ENCODE measurements around the gene AIFM2. TPM values are rescaled to one million over a fixed set of nuclear protein-coding genes. Genes with fewer than 3 reads are reported as not detected.

Gene AIFM2
- total and polyA plus RNA-seq, 2 of the 13 experiments (the other 11 are each of a cell fraction or from before 2014, with no cell fraction given) = 20.3 to 29.5 TPM

DNA sequence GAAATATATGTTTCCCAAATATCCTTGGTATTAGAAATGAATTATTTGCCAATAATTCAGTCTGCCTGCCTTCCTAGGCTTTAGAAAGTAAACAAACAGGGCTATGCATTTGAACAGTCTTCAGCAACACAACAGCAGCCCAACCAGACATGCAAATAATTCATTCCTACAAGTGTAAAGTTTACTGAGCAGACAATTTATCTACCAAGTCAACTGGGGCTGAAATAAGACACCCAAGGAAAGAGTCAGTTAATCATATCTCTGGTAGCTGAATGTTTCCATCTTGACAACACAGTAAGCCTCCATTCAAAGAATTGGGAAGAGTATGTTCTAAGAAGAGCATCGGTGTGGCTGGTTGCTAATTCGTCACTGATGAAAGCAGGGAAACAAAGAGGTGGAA lies 38.4 kb downstream of the AIFM2 start:
- POLR2A ChIA-PET = interaction anchor here (1.1 to 2.1 kb wide), 4 partner anchors 8 to 52 kb away, joined by 3 to 5 read pairs (median 4); partner anchors contain the start of gene TYSND1
- TSS peak; percentile 8 for BruUV-seq (replicated peaks)
- H3K79me2 ChIP-seq (ENCODE audit: insufficient read depth, low read length) = no peaks in the 10 kb centered on the region

DNA sequence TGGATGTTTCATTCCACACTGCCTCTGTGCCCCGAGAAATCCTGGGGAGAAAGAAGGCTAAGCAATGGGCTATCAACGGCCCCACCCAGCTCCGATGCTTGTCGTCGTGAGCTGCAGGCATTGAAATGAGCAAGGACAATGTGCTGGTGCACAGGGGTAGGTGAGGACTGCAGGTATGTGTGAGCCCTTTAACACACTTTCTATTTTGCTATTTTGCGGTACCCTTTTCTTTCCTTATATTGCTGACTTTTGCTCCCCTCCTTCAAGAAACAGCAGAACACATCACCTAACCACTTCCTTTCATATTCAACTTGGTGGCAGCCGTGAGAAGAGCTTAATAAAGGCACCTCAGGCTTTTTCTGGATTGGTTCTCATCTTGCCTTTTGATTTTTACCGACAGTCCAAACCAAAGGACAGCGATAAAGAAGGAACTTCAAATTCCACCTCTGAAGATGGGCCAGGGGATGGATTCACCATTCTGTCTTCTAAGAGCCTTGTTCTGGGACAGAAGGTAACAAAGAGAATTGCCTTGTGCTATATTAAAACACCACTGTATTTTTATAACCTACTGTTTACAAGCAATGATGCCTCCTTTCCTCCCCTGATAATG lies 39.2 kb downstream of the AIFM2 start:
- Histone ChIP-seq H3K9ac (ENCODE audit: insufficient read depth, low read depth, low read length) (no peak overlapping the region), H2AFZ (ENCODE audit: low read length) (no peak overlapping the region), H3K27me3 (ENCODE audit: control insufficient read depth in 1 of 2, insufficient read depth in 2 of 2, low read length in 2 of 2) (no peaks in the 10 kb centered on the region), H3K4me3 (replicated peaks in 1 of 3; ENCODE audit: insufficient read depth in 1 of 3, low read depth in 2 of 3, low read length in 3 of 3) (no peak overlapping the region), H3K79me2 (ENCODE audit: insufficient read depth, low read length) (no peaks in the 10 kb centered on the region), H3K9me3 (ENCODE audit: low read length) (no peaks in the 10 kb centered on the region), H3K36me3 (replicated peaks in 1 of 2; ENCODE audit: control insufficient read depth in 1 of 2, insufficient read depth in 2 of 2, low read length in 2 of 2) (peaks cover 6 to 48% of the 10 kb centered on the region in 2 experiments), H3K27ac (ENCODE audit: extremely low read length, insufficient read depth, low read length) (no peak overlapping the region), H3K4me2 (ENCODE audit: low read depth, low read length) (no peak overlapping the region), H3K4me1 (ENCODE audit: insufficient read depth, low read length) (peaks cover 72% of the 10 kb centered on the region), H4K20me1 (ENCODE audit: insufficient read depth, low read length) (no peaks in the 10 kb centered on the region)
- no peak for ATAC-seq
- ChIA-PET POLR2A (interaction anchor here (1.1 to 2.1 kb wide), 4 partner anchors 8 to 53 kb away, joined by 3 to 5 read pairs (median 4); partner anchors contain the start of gene TYSND1), CTCF (ENCODE audit: low intra/inter-chr PET ratio, low total read pairs) (no interaction called here)
- 92% methylated on average over 9 of the region's 9 CpGs for WGBS (ENCODE audit: low lambda C conversion rate)
- BruUV-seq (replicated peaks) = no TSS peak
- in situ Hi-C loops (cut with HindIII; ENCODE audit: extremely low pct_ligation_motif_present, low pct_unique_long_range_greater_than_20kb) (no loop called here), intact Hi-C loops (cut with micrococcal nuclease; ENCODE audit: unreplicated experiment) (no loop called here)
- TF ChIP-seq CENPT (CRISPR knock-in tag; IDR thresholded peaks at IDR 0.05; ENCODE audit: low read depth) (no peak), RORA (CRISPR knock-in tag; IDR thresholded peaks at IDR 0.05) (no peak), PITX1 (CRISPR knock-in tag; IDR thresholded peaks at IDR 0.05) (no peak), ESRRA (CRISPR knock-in tag; IDR thresholded peaks at IDR 0.05; ENCODE audit: low read depth) (no peak), FOXK2 (IDR thresholded peaks at IDR 0.05) (no peak), SOX5 (CRISPR knock-in tag; IDR thresholded peaks at IDR 0.05; ENCODE audit: borderline replicate concordance) (no peak), ZFP41 (CRISPR knock-in tag; IDR thresholded peaks at IDR 0.05; ENCODE audit: borderline replicate concordance) (no peak)
- TF ChIP-seq, protein P1, sequence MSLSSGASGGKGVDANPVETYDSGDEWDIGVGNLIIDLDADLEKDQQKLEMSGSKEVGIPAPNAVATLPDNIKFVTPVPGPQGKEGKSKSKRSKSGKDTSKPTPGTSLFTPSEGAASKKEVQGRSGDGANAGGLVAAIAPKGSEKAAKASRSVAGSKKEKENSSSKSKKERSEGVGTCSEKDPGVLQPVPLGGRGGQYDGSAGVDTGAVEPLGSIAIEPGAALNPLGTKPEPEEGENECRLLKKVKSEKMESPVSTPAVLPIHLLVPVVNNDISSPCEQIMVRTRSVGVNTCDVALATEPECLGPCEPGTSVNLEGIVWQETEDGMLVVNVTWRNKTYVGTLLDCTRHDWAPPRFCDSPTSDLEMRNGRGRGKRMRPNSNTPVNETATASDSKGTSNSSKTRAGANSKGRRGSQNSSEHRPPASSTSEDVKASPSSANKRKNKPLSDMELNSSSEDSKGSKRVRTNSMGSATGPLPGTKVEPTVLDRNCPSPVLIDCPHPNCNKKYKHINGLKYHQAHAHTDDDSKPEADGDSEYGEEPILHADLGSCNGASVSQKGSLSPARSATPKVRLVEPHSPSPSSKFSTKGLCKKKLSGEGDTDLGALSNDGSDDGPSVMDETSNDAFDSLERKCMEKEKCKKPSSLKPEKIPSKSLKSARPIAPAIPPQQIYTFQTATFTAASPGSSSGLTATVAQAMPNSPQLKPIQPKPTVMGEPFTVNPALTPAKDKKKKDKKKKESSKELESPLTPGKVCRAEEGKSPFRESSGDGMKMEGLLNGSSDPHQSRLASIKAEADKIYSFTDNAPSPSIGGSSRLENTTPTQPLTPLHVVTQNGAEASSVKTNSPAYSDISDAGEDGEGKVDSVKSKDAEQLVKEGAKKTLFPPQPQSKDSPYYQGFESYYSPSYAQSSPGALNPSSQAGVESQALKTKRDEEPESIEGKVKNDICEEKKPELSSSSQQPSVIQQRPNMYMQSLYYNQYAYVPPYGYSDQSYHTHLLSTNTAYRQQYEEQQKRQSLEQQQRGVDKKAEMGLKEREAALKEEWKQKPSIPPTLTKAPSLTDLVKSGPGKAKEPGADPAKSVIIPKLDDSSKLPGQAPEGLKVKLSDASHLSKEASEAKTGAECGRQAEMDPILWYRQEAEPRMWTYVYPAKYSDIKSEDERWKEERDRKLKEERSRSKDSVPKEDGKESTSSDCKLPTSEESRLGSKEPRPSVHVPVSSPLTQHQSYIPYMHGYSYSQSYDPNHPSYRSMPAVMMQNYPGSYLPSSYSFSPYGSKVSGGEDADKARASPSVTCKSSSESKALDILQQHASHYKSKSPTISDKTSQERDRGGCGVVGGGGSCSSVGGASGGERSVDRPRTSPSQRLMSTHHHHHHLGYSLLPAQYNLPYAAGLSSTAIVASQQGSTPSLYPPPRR (CRISPR knock-in tag; IDR thresholded peaks at IDR 0.05; ENCODE audit: borderline replicate concordance) = no peak
- DNase-seq (ENCODE audit: low spot score) = no peak
- FAIRE-seq = no peak

More for the DNA sequence above, 38.4 kb downstream of the AIFM2 start:
- Histone ChIP-seq H3K27ac (ENCODE audit: extremely low read length, insufficient read depth, low read length) (no peak overlapping the region), H3K4me3 (replicated peaks in 1 of 3; ENCODE audit: insufficient read depth in 1 of 3, low read depth in 2 of 3, low read length in 3 of 3) (no peak overlapping the region), H3K4me2 (ENCODE audit: low read depth, low read length) (no peak overlapping the region), H4K20me1 (ENCODE audit: insufficient read depth, low read length) (no peaks in the 10 kb centered on the region), H3K9ac (ENCODE audit: insufficient read depth, low read depth, low read length) (no peak overlapping the region), H3K9me3 (ENCODE audit: low read length) (no peaks in the 10 kb centered on the region), H3K36me3 (replicated peaks in 1 of 2; ENCODE audit: control insufficient read depth in 1 of 2, insufficient read depth in 2 of 2, low read length in 2 of 2) (peaks cover 6 to 56% of the 10 kb centered on the region in 2 experiments), H3K27me3 (ENCODE audit: control insufficient read depth in 1 of 2, insufficient read depth in 2 of 2, low read length in 2 of 2) (no peaks in the 10 kb centered on the region), H2AFZ (ENCODE audit: low read length) (no peak overlapping the region), H3K4me1 (ENCODE audit: insufficient read depth, low read length) (peaks cover 64% of the 10 kb centered on the region)
- 100% methylated on average over 2 of the region's 2 CpGs for WGBS (ENCODE audit: low lambda C conversion rate)
- intact Hi-C loops (cut with micrococcal nuclease; ENCODE audit: unreplicated experiment) (no loop called here), in situ Hi-C loops (cut with HindIII; ENCODE audit: extremely low pct_ligation_motif_present, low pct_unique_long_range_greater_than_20kb) (no loop called here)
- CTCF ChIA-PET (ENCODE audit: low intra/inter-chr PET ratio, low total read pairs) = no interaction called here
- no peak for TF ChIP-seq ZNF530 (CRISPR knock-in tag; IDR thresholded peaks at IDR 0.05; ENCODE audit: low read depth)
- TF ChIP-seq HNF4G (IDR thresholded peaks at IDR 0.05; ENCODE audit: borderline replicate concordance, low read depth, low read length) = no peak
- TF ChIP-seq HNF4G (CRISPR knock-in tag; IDR thresholded peaks at IDR 0.05; ENCODE audit: borderline replicate concordance, low read depth) = no peak
- no peak for TF ChIP-seq FOXO1 (CRISPR knock-in tag; IDR thresholded peaks at IDR 0.05)
- peak; percentile 36 for TF ChIP-seq SKI (IDR thresholded peaks at IDR 0.05; ENCODE audit: partially characterized antibody)
- TF ChIP-seq NR3C1 (CRISPR knock-in tag; IDR thresholded peaks at IDR 0.05) = no peak
- TF ChIP-seq NCOR1 (IDR thresholded peaks at IDR 0.05; ENCODE audit: borderline replicate concordance, low read length) = no peak
- ATAC-seq (no peak), DNase-seq (ENCODE audit: low spot score) (no peak), FAIRE-seq (no peak)

All from HepG2 (cell line).